COLO829 (cell line): ENCODE measurements around the gene ARHGEF39.
"Not testable (repeated sequence)": the region's sequence is repeated elsewhere in the genome, so short reads cannot be mapped to it uniquely, and the experiment has no call there.

Experiments
- DNase-seq: peaks from one replicate; pipeline ENCODE4 v3.0.0; 2012; ENCODE audit warnings: low spot score

ARHGEF39 gene

GRCh38 chr9:35618325-35618727 lies 46.7 kb downstream of the ARHGEF39 start, which contains the start of gene CD72:
TSS of gene CD72 (minus strand) at chr9:35618413. CDS start at chr9:35618303, 110 bp downstream.
- no peak for DNase-seq

GRCh38 chr9:35617548-35617947 lies 47.4 kb downstream of the ARHGEF39 start:
- DNase-seq, result no peak

- no peak for DNase-seq
Observed at GRCh38 chr9:35616681-35617459, 48.1 kb downstream of the ARHGEF39 start.

- DNase-seq, result no peak
Observed at GRCh38 chr9:35615981-35616680, 48.9 kb downstream of the ARHGEF39 start.

- DNase-seq, result no peak
Observed at GRCh38 chr9:35612843-35613242, 52.2 kb downstream of the ARHGEF39 start.

GRCh38 chr9:35612066-35612465 lies 52.9 kb downstream of the ARHGEF39 start:
- DNase-seq, result not testable (repeated sequence)

- no peak for DNase-seq
Observed at GRCh38 chr9:35611230-35611797, 53.7 kb downstream of the ARHGEF39 start.

GRCh38 chr9:35609820-35610163 lies 55.2 kb downstream of the ARHGEF39 start:
- no peak for DNase-seq
